NB4 (cell line): Measurements from ENCODE around the gene ARHGAP25.

Experiments
- POLR2A ChIP-seq: IDR thresholded peaks from 2 replicates; pipeline ENCODE4 v1.6.1; 2011; ENCODE audit warnings: mild to moderate bottlenecking; ENCODE audit not compliant: insufficient read length; ENCODE audit errors: extremely low read depth
- TF ChIP-seq, protein P1 (sequence below): IDR thresholded peaks from one replicate; pipeline ENCODE4 v1.5.1; 2012; ENCODE audit warnings: low read depth, low read length

- no peak for TF ChIP-seq POLR2A
- TF ChIP-seq, protein P1, sequence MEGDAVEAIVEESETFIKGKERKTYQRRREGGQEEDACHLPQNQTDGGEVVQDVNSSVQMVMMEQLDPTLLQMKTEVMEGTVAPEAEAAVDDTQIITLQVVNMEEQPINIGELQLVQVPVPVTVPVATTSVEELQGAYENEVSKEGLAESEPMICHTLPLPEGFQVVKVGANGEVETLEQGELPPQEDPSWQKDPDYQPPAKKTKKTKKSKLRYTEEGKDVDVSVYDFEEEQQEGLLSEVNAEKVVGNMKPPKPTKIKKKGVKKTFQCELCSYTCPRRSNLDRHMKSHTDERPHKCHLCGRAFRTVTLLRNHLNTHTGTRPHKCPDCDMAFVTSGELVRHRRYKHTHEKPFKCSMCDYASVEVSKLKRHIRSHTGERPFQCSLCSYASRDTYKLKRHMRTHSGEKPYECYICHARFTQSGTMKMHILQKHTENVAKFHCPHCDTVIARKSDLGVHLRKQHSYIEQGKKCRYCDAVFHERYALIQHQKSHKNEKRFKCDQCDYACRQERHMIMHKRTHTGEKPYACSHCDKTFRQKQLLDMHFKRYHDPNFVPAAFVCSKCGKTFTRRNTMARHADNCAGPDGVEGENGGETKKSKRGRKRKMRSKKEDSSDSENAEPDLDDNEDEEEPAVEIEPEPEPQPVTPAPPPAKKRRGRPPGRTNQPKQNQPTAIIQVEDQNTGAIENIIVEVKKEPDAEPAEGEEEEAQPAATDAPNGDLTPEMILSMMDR: no peak
Measured at GRCh38 chr2:68806511-68807109, 72.0 kb downstream of the ARHGAP25 start.
